Right cardiac atrium (tissue), 5 donors: ENCODE data around the gene SLC19A1. TPM values are rescaled to one million over a fixed set of nuclear protein-coding genes. Genes with fewer than 3 reads are reported as not detected.
A peak's percentile ranks its signal among the peaks of the same experiment; 100 is the strongest.

Experiments used
- ATAC-seq, 2 donors: fragments of 200-7000 bp; cut with Tn5 transposase; one replicate each; pipeline versions ENCODE4 v1.8.0 to v1.9.1; 2020; ENCODE audit warnings: moderate library complexity in 2 of 2, mild to moderate bottlenecking in 1 of 2
- DNase-seq, 3 donors: peaks; one replicate each; pipeline ENCODE4 v3.0.0-alpha.2; 2020
- H3K27ac ChIP-seq: one replicate; pipeline ENCODE4 v1.5.1; 2013; ENCODE audit warnings: mild to moderate bottlenecking, low read length, control low read depth, moderate library complexity
- H3K27me3 ChIP-seq: one replicate; pipeline ENCODE4 v1.6.1; 2013; ENCODE audit not compliant: control insufficient read depth, insufficient read depth
- H3K4me1 ChIP-seq: one replicate; pipeline ENCODE4 v1.6.1; 2013; ENCODE audit warnings: low read length; ENCODE audit not compliant: control insufficient read depth, insufficient read depth
- H3K4me3 ChIP-seq: one replicate; pipeline ENCODE4 v1.5.1; 2013; ENCODE audit warnings: low read length, control low read depth
- H3K9me3 ChIP-seq: one replicate; pipeline ENCODE4 v1.6.1; 2013; ENCODE audit warnings: low read length; ENCODE audit not compliant: control insufficient read depth
- WGBS: extraction: QIAGEN DNeasy Blood & Tissue Kit; methylation state at CpG from one replicate; pipeline ENCODE4 v1.1.7; 2013; 5-methylcytosine and 5-hydroxymethylcytosine counted together
- intact Hi-C, 4 donors: fragments of 100-400 bp; cut with DNase I; formaldehyde crosslinking; loops; one replicate each; pipeline versions ENCODE4 v1.11.0 to v1.14.0; 2022 to 2023
- polyA plus RNA-seq: library from polyadenylated mRNA; stranded (reverse); fragments of 200-250 nt; gene quantifications from one replicate; pipeline ENCODE4 v1.2.3, GENCODE V29; 2013
- total RNA-seq, 4 donors: library from RNA; stranded (reverse); fragmentation: NEBNext Ultra II Directional; extraction: Animal tissue kit (Norgen Biotek cat#: 25700); gene quantifications; one replicate each; pipeline ENCODE4 v1.2.1, GENCODE V29; 2021
- donor health status: healthy with polysubstance abuse.
- donor health status: DM: no; HTN: yes; CAD: no.
- donor health status: DM: no; HTN: no; CAD: no.
- donor health status: DM: no; HTN: yes; CAD: no; lungs with severe emphysema.
- donor health status: DM: yes; HTN: yes; CAD: no.

Gene SLC19A1
- total and polyA plus RNA-seq, 5 donors: 2.3 to 5.0 (median 3.9) TPM

- Histone ChIP-seq H3K27me3 (no peaks in the 10 kb centered on the region), H3K27ac (no peak overlapping the region), H3K4me3 (no peak overlapping the region), H3K9me3 (no peaks in the 10 kb centered on the region), H3K4me1 (peaks cover 1% of the 10 kb centered on the region)
- WGBS: 82% methylated on average over 24 of the region's 24 CpGs
- ATAC-seq (no peak), DNase-seq (peak; percentile 24 to 67 (median 62))
- intact Hi-C loops: loop anchor here in 1 of 4 donors (10.0 kb wide), 1 partner anchor 355 kb away; no protein-coding TSS in a partner anchor
These were observed 72.8 kb downstream of the SLC19A1 start for GRCh38 chr21:45469273-45470086.

- ATAC-seq: no peak
- intact Hi-C loops: no loop called here
- no peaks in the 10 kb centered on the region for H3K27me3 ChIP-seq
- no peak overlapping the region for H3K4me3 ChIP-seq
- 89% methylated on average over 14 of the region's 14 CpGs for WGBS
- peaks cover 1% of the 10 kb centered on the region for H3K4me1 ChIP-seq
- DNase-seq: peak in 1 of 3 donors; percentile 18
- no peaks in the 10 kb centered on the region for H3K9me3 ChIP-seq
- H3K27ac ChIP-seq: no peak overlapping the region
These were observed 73.3 kb downstream of the SLC19A1 start for GRCh38 chr21:45468971-45469272.

GRCh38 chr21:45468051-45468970 lies 73.9 kb downstream of the SLC19A1 start:
- Histone ChIP-seq H3K4me3 (no peak overlapping the region), H3K9me3 (no peaks in the 10 kb centered on the region), H3K4me1 (peaks cover 1% of the 10 kb centered on the region), H3K27ac (no peak overlapping the region), H3K27me3 (no peaks in the 10 kb centered on the region)
- no peak for ATAC-seq
- WGBS: 87% methylated on average over 45 of the region's 45 CpGs
- peak; percentile 24 to 63 (median 56) for DNase-seq
- intact Hi-C loops: no loop called here

- Histone ChIP-seq H3K27me3 (no peaks in the 10 kb centered on the region), H3K4me3 (no peak overlapping the region), H3K27ac (no peak overlapping the region), H3K9me3 (no peaks in the 10 kb centered on the region), H3K4me1 (peaks cover 1% of the 10 kb centered on the region)
- WGBS: 93% methylated on average over 25 of the region's 25 CpGs
- DNase-seq (peak; percentile 14 to 63 (median 53)), ATAC-seq (no peak)
- intact Hi-C loops: no loop called here
These were observed 74.9 kb downstream of the SLC19A1 start for GRCh38 chr21:45467221-45467779.

- Histone ChIP-seq H3K4me3 (no peak overlapping the region), H3K4me1 (peaks cover under 1% of the 10 kb centered on the region), H3K9me3 (no peaks in the 10 kb centered on the region), H3K27ac (no peak overlapping the region), H3K27me3 (no peaks in the 10 kb centered on the region)
- DNase-seq (peak; percentile 12 to 60 (median 47)), ATAC-seq (no peak)
- intact Hi-C loops: no loop called here
- 83% methylated on average over 30 of the region's 30 CpGs for WGBS
These were observed 75.7 kb downstream of the SLC19A1 start for GRCh38 chr21:45466330-45467220.

- intact Hi-C loops: no loop called here
- WGBS: 73% methylated on average over 27 of the region's 27 CpGs
- ATAC-seq: no peak
- no peaks in the 10 kb centered on the region for H3K9me3 ChIP-seq
- H3K27ac ChIP-seq: no peak overlapping the region
- H3K4me3 ChIP-seq: no peak overlapping the region
- H3K27me3 ChIP-seq: no peaks in the 10 kb centered on the region
- H3K4me1 ChIP-seq: no peaks in the 10 kb centered on the region
- DNase-seq: peak; percentile 13 to 61 (median 52)
These were observed 76.5 kb downstream of the SLC19A1 start for GRCh38 chr21:45465611-45466329.

- 67% methylated on average over 16 of the region's 16 CpGs for WGBS
- DNase-seq: peak; percentile 6 to 39 (median 31)
- no peak for ATAC-seq
These were observed 77.1 kb downstream of the SLC19A1 start for GRCh38 chr21:45465105-45465504.

GRCh38 chr21:45464309-45464708 lies 77.9 kb downstream of the SLC19A1 start:
- no peaks in the 10 kb centered on the region for H3K4me1 ChIP-seq
- DNase-seq (peak in 2 of 3 donors; percentile 6 to 15), ATAC-seq (no peak)
- H3K9me3 ChIP-seq: no peaks in the 10 kb centered on the region
- 93% methylated on average over 5 of the region's 5 CpGs for WGBS
- intact Hi-C loops: no loop called here
- no peak overlapping the region for H3K27ac ChIP-seq
- H3K4me3 ChIP-seq: no peak overlapping the region
- H3K27me3 ChIP-seq: no peaks in the 10 kb centered on the region

More at GRCh38 chr21:45465105-45465504, 77.1 kb downstream of the SLC19A1 start:
- intact Hi-C loops: no loop called here
- Histone ChIP-seq H3K27ac (no peak overlapping the region), H3K4me3 (no peak overlapping the region), H3K9me3 (no peaks in the 10 kb centered on the region), H3K4me1 (no peaks in the 10 kb centered on the region), H3K27me3 (no peaks in the 10 kb centered on the region)

GRCh38 chr21:45463871-45464270 lies 78.4 kb downstream of the SLC19A1 start:
- H3K27ac ChIP-seq: no peak overlapping the region
- ATAC-seq (no peak), DNase-seq (peak; percentile 3 to 42 (median 33))
- H3K4me3 ChIP-seq: no peak overlapping the region
- no peaks in the 10 kb centered on the region for H3K4me1 ChIP-seq
- WGBS: 95% methylated on average over 7 of the region's 7 CpGs
- no peaks in the 10 kb centered on the region for H3K9me3 ChIP-seq
- no peaks in the 10 kb centered on the region for H3K27me3 ChIP-seq
- intact Hi-C loops: no loop called here
